Keratinocyte (primary cell): Measurements from ENCODE around the gene TMCC2.

Experiments
- EZH2 ChIP-seq: IDR thresholded peaks from one replicate; pipeline ENCODE4 v1.6.1; 2012; ENCODE audit warnings: inconsistent platforms, mild to moderate bottlenecking, low read length, moderate library complexity
- TF ChIP-seq, protein P1 (sequence below), 3 experiments: IDR thresholded peaks in 1 of 3; conservative IDR thresholded peaks in 1 of 3; optimal IDR thresholded peaks in 1 of 3; 2 replicates in 2 of 3; 3 replicates in 1 of 3; pipeline versions ENCODE3 to v1.5.1; 2011; ENCODE audit warnings: low read length in 3 of 3, mild to moderate bottlenecking in 3 of 3, moderate library complexity in 2 of 3, control low read depth in 1 of 3, inconsistent platforms in 1 of 3; ENCODE audit not compliant: insufficient read depth in 2 of 3; ENCODE audit errors: extremely low read depth in 1 of 3

GRCh38 chr1:205287076-205287475 lies 59.3 kb downstream of the TMCC2 start:
- TF ChIP-seq, protein P1, sequence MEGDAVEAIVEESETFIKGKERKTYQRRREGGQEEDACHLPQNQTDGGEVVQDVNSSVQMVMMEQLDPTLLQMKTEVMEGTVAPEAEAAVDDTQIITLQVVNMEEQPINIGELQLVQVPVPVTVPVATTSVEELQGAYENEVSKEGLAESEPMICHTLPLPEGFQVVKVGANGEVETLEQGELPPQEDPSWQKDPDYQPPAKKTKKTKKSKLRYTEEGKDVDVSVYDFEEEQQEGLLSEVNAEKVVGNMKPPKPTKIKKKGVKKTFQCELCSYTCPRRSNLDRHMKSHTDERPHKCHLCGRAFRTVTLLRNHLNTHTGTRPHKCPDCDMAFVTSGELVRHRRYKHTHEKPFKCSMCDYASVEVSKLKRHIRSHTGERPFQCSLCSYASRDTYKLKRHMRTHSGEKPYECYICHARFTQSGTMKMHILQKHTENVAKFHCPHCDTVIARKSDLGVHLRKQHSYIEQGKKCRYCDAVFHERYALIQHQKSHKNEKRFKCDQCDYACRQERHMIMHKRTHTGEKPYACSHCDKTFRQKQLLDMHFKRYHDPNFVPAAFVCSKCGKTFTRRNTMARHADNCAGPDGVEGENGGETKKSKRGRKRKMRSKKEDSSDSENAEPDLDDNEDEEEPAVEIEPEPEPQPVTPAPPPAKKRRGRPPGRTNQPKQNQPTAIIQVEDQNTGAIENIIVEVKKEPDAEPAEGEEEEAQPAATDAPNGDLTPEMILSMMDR (optimal IDR thresholded peaks at IDR 0.05 in 1 of 3, IDR thresholded peaks at IDR 0.05 in 1 of 3, conservative IDR thresholded peaks at IDR 0.05 in 1 of 3; ENCODE audit: extremely low read depth in 1 of 3, insufficient read depth in 2 of 3, low read length in 3 of 3): no peak
- TF ChIP-seq EZH2: no peak
